HepG2 (cell line): Measurements from ENCODE around the gene RIPK1. TPM values are rescaled to one million over a fixed set of nuclear protein-coding genes. Genes with fewer than 3 reads are reported as not detected.

Experiments
- BHLHE40 ChIP-seq: IDR thresholded peaks from 2 replicates; pipeline ENCODE4 v1.6.1; 2011; ENCODE audit warnings: low read length, improper control_type of control experiment
- FOSL2 ChIP-seq: sonication (generic); formaldehyde crosslinking; IDR thresholded peaks from 2 replicates; pipeline ENCODE4 v1.4.0; 2020; ENCODE audit warnings: missing genetic modification reagents
- GABPB1 ChIP-seq: IDR thresholded peaks from 2 replicates; pipeline ENCODE4 v1.6.1; 2016; ENCODE audit warnings: mild to moderate bottlenecking, missing genetic modification reagents, moderate library complexity, missing compliant biosample characterization
- HOXA5 ChIP-seq: sonication (generic); formaldehyde crosslinking; IDR thresholded peaks from 2 replicates; pipeline ENCODE4 v1.4.0; 2020; ENCODE audit warnings: missing genetic modification reagents
- MIER2 ChIP-seq: IDR thresholded peaks from 2 replicates; pipeline ENCODE4 v1.6.1; 2016; ENCODE audit warnings: missing biosample characterization, missing genetic modification reagents
- MTF1 ChIP-seq: sonication (generic); formaldehyde crosslinking; IDR thresholded peaks from 2 replicates; pipeline ENCODE4 v1.5.0; 2020; ENCODE audit warnings: missing genetic modification reagents
- MYNN ChIP-seq: sonication (generic); formaldehyde crosslinking; IDR thresholded peaks from 2 replicates; pipeline ENCODE4 v1.4.0; 2020; ENCODE audit warnings: mild to moderate bottlenecking, low read depth, missing genetic modification reagents
- NCOA1 ChIP-seq: sonication (generic); formaldehyde crosslinking; IDR thresholded peaks from 2 replicates; pipeline ENCODE4 v1.9.0; 2021; ENCODE audit warnings: missing genetic modification reagents
- NPAS2 ChIP-seq: sonication (generic); formaldehyde crosslinking; IDR thresholded peaks from 2 replicates; pipeline ENCODE4 v1.8.0; 2022; ENCODE audit warnings: mild to moderate bottlenecking, missing genetic modification reagents, borderline replicate concordance
- POLR2AphosphoS5 ChIP-seq: IDR thresholded peaks from 2 replicates; pipeline ENCODE4 v1.6.1; 2012; ENCODE audit warnings: low read depth, low read length
- SMARCC2 ChIP-seq: fragments of 450-650 bp; IDR thresholded peaks from 2 replicates; pipeline ENCODE4 v1.6.1; 2017; ENCODE audit warnings: antibody characterized with exemption, mild to moderate bottlenecking
- TOE1 ChIP-seq: sonication (generic); formaldehyde crosslinking; IDR thresholded peaks from 2 replicates; pipeline ENCODE4 v1.4.0; 2020; ENCODE audit warnings: mild to moderate bottlenecking, missing genetic modification reagents
- ZBTB21 ChIP-seq: sonication (generic); formaldehyde crosslinking; IDR thresholded peaks from 2 replicates; pipeline ENCODE4 v1.4.0; 2020; ENCODE audit warnings: missing genetic modification reagents
- ZKSCAN5 ChIP-seq: sonication (generic); formaldehyde crosslinking; IDR thresholded peaks from 2 replicates; pipeline ENCODE4 v1.5.1; 2020; ENCODE audit warnings: mild to moderate bottlenecking, missing genetic modification reagents
- ZNF101 ChIP-seq: sonication (generic); formaldehyde crosslinking; IDR thresholded peaks from 2 replicates; pipeline ENCODE4 v1.4.0; 2020; ENCODE audit warnings: mild to moderate bottlenecking, low read depth, missing genetic modification reagents, borderline replicate concordance
- ZNF3 ChIP-seq: IDR thresholded peaks from 2 replicates; pipeline ENCODE4 v1.7.0; 2017; ENCODE audit warnings: inconsistent platforms
- ZNF382 ChIP-seq: sonication (generic); formaldehyde crosslinking; IDR thresholded peaks from 2 replicates; pipeline ENCODE4 v1.5.0; 2020; ENCODE audit warnings: missing genetic modification reagents, mild to moderate bottlenecking, borderline replicate concordance
- ZNF484 ChIP-seq: sonication (generic); formaldehyde crosslinking; IDR thresholded peaks from 2 replicates; pipeline ENCODE4 v1.5.1; 2020; ENCODE audit warnings: mild to moderate bottlenecking, low read depth, missing genetic modification reagents, borderline replicate concordance
- ZNF543 ChIP-seq: sonication (generic); formaldehyde crosslinking; IDR thresholded peaks from 2 replicates; pipeline ENCODE4 v1.4.0; 2020; ENCODE audit warnings: mild to moderate bottlenecking, missing genetic modification reagents
- ZNF670 ChIP-seq: sonication (generic); formaldehyde crosslinking; IDR thresholded peaks from 2 replicates; pipeline ENCODE4 v1.8.0; 2022; ENCODE audit warnings: mild to moderate bottlenecking, missing genetic modification reagents, borderline replicate concordance
- polyA plus RNA-seq, 8 experiments: library from polyadenylated mRNA; depleted of rRNA in 3 of 8; stranded (reverse) in 7 of 8; unstranded in 1 of 8; fragments of >200 nt; fragmentation: Illumina TruSeq in 4 of 8; extraction: Trizol in 4 of 8; gene quantifications; 2 replicates each; pipeline versions ENCODE4 v1.2.1 to v1.2.3, GENCODE V29; 2011 to 2016; ENCODE audit warnings: low read depth in 4 of 8, missing spikeins in 1 of 8, mixed read lengths in 1 of 8; ENCODE audit not compliant: insufficient read depth in 1 of 8
- total RNA-seq, 5 experiments: library from RNA; depleted of rRNA; stranded (reverse); fragments of >200 nt; fragmentation: Illumina TruSeq; extraction: Trizol; gene quantifications; 2 replicates each; pipeline ENCODE4 v1.2.3, GENCODE V29; 2016; ENCODE audit warnings: low read depth in 1 of 5
- TF ChIP-seq, protein P1 (sequence below): IDR thresholded peaks from 2 replicates; pipeline ENCODE4 v1.6.1; 2016; ENCODE audit warnings: missing compliant biosample characterization, missing genetic modification reagents, borderline replicate concordance
- TF ChIP-seq, protein P2 (sequence below): sonication (generic); formaldehyde crosslinking; IDR thresholded peaks from 2 replicates; pipeline ENCODE4 v1.4.0; 2020; ENCODE audit warnings: missing genetic modification reagents
- TF ChIP-seq, protein P3 (sequence below): sonication (generic); formaldehyde crosslinking; IDR thresholded peaks from 2 replicates; pipeline ENCODE4 v1.8.1; 2023; ENCODE audit warnings: missing genetic modification reagents, inconsistent platforms, borderline replicate concordance
- TF ChIP-seq, protein P4 (sequence below): IDR thresholded peaks from 2 replicates; pipeline ENCODE4 v1.6.1; 2016; ENCODE audit warnings: control low read depth

RIPK1 gene
- total and polyA plus RNA-seq, 2 of the 13 experiments (the other 11 are each of a cell fraction or from before 2014, with no cell fraction given) = 9.0 to 10.3 TPM

DNA sequence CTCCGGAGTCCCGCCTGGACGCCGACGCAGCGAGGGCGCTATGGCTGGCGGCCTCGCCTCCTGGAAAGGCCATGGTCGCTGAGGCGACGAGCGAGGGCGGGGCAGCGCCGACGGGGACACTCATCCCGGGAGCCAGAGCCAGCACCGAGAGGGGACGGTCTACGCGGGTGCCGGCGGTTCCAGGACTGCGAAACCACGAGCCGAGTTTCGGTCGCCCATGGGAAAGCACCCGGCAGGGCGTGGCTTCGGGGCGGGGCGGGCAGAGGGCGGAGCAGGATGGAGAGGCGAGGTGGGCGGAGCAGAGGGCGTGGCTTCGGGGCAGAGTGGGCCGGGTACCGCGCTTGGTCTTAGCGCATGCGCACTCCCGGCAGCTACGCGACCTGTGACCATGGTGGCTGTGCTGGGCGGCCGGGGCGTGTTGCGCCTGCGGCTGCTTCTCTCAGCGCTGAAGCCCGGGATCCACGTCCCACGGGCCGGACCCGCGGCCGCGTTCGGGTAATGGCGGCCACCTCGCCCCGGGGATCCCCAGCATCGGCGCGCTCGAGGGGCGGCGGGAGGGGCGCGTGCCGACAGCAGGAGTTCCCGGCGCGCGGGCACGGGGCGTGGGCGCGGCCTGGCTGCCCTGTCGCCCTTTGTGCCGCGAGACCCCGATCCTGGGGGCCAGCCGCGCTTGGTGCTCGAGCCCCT is 50.2 kb downstream of the RIPK1 start, which contains the start of gene BPHL (continued):
- TF ChIP-seq HOXA5 (CRISPR knock-in tag) (peak; percentile 19; the same call in 1 of the 2 replicates), NCOA1 (CRISPR knock-in tag) (no peak; the same call in 1 of the 2 replicates), ZNF382 (CRISPR knock-in tag) (no peak), ZNF543 (peak; percentile 94), GABPB1 (peak; percentile 79), MIER2 (CRISPR knock-in tag) (no peak; the same call in 1 of the 2 replicates), ZBTB21 (no peak), MYNN (peak; percentile 73; the same call in 1 of the 2 replicates), ZNF670 (CRISPR knock-in tag) (peak; percentile 89), ZKSCAN5 (no peak), FOSL2 (CRISPR knock-in tag) (peak; percentile 48), TOE1 (CRISPR knock-in tag) (0 out of 2 replicates have a peak, but pooled peaks have one; percentile 84), SMARCC2 (no peak), BHLHE40 (no peak; the same call in 1 of the 2 replicates), POLR2AphosphoS5 (peak; percentile 92), ZNF484 (0 out of 2 replicates have a peak, but pooled peaks have one; percentile 17), MTF1 (CRISPR knock-in tag) (no peak), ZNF3 (CRISPR knock-in tag) (no peak), ZNF101 (CRISPR knock-in tag) (no peak), NPAS2 (no peak)
- TF ChIP-seq, protein P1, sequence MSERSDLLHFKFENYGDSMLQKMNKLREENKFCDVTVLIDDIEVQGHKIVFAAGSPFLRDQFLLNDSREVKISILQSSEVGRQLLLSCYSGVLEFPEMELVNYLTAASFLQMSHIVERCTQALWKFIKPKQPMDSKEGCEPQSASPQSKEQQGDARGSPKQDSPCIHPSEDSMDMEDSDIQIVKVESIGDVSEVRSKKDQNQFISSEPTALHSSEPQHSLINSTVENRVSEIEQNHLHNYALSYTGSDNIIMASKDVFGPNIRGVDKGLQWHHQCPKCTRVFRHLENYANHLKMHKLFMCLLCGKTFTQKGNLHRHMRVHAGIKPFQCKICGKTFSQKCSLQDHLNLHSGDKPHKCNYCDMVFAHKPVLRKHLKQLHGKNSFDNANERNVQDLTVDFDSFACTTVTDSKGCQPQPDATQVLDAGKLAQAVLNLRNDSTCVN (CRISPR knock-in tag) = peak; percentile 87
- TF ChIP-seq, protein P2, sequence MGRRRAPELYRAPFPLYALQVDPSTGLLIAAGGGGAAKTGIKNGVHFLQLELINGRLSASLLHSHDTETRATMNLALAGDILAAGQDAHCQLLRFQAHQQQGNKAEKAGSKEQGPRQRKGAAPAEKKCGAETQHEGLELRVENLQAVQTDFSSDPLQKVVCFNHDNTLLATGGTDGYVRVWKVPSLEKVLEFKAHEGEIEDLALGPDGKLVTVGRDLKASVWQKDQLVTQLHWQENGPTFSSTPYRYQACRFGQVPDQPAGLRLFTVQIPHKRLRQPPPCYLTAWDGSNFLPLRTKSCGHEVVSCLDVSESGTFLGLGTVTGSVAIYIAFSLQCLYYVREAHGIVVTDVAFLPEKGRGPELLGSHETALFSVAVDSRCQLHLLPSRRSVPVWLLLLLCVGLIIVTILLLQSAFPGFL (CRISPR knock-in tag) = peak; percentile 87; the same call in 1 of the 2 replicates
- TF ChIP-seq, protein P3, sequence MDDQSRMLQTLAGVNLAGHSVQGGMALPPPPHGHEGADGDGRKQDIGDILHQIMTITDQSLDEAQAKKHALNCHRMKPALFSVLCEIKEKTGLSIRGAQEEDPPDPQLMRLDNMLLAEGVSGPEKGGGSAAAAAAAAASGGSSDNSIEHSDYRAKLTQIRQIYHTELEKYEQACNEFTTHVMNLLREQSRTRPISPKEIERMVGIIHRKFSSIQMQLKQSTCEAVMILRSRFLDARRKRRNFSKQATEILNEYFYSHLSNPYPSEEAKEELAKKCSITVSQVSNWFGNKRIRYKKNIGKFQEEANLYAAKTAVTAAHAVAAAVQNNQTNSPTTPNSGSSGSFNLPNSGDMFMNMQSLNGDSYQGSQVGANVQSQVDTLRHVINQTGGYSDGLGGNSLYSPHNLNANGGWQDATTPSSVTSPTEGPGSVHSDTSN (CRISPR knock-in tag) = peak; percentile 34; the same call in 1 of the 2 replicates
- TF ChIP-seq, protein P4, sequence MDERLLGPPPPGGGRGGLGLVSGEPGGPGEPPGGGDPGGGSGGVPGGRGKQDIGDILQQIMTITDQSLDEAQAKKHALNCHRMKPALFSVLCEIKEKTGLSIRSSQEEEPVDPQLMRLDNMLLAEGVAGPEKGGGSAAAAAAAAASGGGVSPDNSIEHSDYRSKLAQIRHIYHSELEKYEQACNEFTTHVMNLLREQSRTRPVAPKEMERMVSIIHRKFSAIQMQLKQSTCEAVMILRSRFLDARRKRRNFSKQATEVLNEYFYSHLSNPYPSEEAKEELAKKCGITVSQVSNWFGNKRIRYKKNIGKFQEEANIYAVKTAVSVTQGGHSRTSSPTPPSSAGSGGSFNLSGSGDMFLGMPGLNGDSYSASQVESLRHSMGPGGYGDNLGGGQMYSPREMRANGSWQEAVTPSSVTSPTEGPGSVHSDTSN = no peak
